HG03469 (cell line): ENCODE measurements around the gene TMCO6.
A peak's percentile ranks its signal among the peaks of the same experiment; 100 is the strongest.
"Not testable (repeated sequence)": the region's sequence is repeated elsewhere in the genome, so short reads cannot be mapped to it uniquely, and the experiment has no call there.

Experiments
- ATAC-seq: cut with Tn5 transposase; IDR thresholded peaks from one replicate; pipeline ENCODE4 v1.9.1; 2021; ENCODE audit warnings: mild to moderate bottlenecking, moderate library complexity, moderate number of reproducible peaks; ENCODE audit not compliant: unreplicated experiment

The TMCO6 gene

DNA sequence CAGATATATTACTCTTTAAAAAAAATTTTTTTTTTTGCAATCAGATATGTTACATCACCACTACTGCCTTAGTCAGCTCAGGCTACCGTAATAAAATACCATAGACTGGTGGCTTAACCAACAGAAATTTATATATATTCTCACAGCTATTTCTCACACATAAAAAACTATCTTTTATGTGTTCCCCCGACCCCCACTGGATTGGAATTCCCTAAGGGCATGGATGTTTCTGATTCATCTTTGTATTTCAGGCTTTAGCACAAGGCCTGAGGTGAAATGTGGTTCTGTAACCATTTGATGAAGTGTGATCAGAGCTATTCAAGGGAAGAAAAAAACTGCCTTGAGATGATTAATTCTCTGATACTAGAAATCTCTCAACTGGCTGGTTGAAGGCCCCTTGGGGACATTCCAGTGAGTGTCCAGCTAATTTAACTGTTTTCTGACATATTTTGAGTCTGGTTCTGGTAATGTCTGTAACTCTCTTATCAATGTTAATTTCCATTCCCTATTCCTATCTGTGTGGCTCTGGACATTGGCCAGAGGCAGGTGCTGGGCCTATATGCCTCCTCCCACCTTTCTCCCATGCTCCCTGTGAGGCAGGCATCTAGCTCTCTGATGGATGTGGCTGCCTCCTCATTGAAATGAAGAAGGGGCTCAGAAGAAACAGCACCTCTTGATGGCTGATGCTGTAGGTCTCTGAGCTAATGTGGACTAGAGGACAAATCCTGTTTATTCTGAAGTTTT lies 8.8 kb upstream of the TMCO6 start:
- ATAC-seq, result no peak

DNA sequence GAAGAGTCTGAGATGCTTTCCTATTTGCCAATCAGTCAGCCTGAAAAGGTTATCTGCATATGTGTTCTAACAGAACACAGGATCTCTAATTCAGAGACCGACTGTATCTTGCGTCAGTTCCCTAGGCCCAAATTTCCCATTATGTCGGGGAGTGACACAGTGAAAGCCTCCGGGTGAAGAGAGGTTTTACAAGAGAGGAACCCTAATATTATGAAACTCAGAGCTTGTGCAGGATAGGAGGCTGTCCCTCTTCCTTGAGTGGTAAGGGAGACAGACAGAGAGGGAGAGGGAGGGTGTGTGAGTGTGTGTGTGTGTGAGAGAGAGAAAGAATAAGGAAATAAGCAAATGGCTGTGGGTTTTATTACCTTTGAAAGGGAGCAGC lies 8.2 kb upstream of the TMCO6 start:
- ATAC-seq, result no peak

DNA sequence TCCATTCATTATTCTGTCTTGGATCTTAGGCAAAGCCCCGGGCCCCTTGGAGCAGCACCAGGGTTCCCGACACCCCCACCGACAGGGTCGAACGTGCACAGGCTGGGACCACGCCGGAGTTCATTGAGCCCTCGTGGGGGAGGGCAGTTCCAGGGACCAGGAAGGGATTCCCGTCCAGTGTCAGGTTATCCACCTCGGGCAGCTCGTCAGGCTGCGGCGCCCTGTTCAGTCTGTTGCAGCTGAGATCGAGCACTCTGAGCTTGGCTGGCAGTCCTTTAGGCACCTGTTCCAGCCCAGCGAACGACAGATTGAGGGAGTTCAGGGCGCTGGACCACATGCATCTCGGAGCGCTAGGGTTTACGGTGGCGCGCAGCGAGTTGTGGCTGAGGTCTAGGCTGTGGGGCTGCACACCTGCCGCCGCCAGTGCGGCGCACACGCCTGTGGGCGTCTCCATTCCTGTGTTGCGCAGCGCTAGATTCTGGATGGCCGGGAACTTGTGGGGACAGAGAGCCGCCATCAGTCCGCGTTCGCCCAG lies 7.4 kb upstream of the TMCO6 start:
- ATAC-seq, result peak; percentile 19

DNA sequence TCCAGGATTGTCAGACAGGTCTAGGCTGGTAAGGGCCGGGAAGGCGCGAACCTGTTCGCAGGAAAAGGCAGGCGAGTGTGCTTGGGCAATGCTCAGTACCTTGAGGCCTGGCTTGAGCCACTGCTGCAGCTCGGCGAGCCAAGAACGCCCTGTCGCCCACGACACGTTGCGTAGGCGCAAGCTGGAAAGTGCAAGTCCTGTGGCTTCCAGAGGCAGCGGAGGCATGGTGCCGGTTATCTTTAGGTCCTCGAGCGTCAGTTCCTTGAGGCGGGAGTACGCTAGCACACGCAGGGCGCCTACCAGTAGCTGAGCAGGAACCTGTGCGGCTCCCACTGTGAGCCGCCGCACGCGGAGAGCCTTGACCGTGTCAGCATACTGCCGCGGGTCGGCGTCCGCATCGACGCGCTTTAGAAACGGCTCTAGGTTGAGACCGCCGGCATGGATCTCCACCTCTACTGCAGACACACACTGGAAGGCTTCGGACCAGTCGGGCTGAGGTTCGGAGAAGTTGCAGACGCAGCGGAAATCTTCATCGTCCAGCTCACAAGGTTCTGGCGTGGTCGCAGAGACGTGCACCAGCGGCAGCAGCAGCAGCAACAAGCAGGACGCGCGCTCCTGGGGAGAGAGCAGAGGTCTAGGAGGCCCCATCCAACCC lies 6.8 kb upstream of the TMCO6 start:
- peak; percentile 32 for ATAC-seq

DNA sequence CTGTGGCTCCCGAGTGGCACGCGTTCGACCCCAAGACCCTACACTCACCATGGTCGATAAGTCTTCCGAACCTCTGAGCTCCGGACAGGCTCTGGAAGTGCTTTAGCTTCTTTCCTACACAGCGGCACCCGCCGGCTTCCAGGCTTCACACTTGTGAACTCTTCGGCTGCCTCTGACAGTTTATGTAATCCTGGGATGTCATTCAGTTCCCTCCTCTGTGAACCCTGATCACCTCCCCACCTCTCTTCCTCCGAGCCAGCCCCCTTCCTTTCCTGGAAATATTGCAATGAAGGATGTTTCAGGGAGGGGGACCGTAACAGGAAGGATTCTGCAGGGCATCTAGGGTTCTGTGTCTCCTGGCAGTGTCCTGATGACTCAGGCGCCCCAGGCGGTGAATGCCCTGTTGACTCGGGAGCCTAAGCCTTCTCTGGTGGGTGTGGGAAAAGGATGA lies 6.2 kb upstream of the TMCO6 start, which contains the start of gene CD14:
CD14 (minus strand) TSS at position 155 of the 451 bp plus-strand sequence; CDS start at position 51, 104 bp downstream.
- ATAC-seq, result no peak

DNA sequence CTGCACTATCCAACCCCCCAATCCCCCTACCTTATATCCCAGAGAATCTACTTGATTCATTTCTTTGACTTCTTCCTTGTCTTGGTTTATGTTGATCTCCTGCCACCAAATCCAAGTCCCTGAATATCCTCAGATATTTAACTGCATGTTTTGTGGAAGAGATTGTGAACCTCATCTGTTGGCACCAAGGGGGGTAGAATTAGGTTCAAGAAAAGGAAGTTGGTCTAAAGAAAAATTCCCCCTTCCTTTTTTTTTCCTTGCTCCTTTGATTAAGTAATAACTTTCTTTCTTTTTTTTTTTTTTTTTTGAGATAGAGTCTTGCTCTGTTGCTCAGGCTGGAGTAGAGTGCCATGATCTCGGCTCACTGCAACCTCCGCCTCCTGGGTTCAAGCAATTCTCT lies 5.8 kb upstream of the TMCO6 start:
- no peak for ATAC-seq

DNA sequence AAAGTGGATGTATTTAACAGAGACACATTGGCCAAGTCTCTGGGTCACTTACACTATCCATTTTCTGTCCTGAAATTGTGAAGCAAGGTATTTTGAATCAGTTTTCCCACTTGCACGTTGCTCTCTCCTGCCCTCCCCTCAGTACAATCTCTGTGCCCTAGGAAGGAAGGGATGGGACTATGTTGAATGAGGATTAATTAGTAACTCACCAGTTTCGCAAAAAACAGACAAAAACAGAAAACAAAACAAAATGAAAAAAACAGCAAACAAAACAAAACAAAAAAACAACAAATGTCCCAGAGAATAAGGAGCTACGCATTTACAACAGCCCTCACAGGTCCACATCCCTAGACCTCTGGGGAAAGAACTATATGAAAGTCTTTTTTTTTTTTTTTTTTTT lies 5.1 kb upstream of the TMCO6 start:
- ATAC-seq, result no peak

DNA sequence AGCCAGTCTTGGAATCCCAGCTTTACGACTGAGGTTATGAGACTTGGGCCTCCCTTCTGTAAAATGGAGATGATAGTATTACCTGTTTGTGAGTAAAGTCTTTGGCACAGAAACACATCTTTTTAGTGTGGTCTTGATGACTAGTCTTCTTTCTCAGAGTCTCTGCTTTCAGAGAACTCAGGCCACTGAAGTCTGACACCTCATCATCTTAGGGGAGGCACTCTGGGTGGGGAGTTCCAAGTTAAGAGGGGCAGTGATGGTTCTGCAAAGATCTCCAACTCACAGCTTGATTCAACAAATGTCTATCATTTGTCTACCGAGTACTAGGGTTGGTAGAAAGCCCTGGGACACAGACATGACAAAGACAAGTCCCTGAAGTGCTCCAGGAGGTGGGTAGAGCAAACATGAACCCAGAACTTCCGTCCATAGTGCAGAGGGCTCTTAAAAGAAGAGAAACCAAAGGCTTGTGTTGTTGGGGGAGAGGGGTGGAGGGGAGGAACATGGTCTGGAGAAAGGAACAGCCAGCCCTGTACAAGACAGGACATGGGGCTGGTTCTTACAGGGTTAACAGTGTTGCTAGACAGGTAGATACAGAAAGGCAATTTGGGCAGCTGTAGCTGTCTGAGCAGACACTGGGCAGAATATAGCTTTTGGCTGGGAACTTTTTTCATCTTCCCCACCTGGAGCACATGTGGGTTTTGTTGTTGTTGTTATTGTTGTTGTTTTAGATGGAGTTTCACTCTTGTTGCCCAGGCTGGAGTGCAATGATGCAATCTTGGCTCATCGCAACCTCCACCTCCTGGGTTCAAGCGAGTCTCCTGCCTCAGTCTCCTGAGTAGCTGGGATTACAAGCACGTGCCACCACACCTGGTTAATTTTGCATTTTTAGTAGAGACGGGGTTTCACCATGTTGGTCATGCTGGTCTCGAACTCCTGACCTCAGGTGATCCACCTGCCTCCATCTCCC lies 3.7 kb upstream of the TMCO6 start:
- ATAC-seq, result no peak

DNA sequence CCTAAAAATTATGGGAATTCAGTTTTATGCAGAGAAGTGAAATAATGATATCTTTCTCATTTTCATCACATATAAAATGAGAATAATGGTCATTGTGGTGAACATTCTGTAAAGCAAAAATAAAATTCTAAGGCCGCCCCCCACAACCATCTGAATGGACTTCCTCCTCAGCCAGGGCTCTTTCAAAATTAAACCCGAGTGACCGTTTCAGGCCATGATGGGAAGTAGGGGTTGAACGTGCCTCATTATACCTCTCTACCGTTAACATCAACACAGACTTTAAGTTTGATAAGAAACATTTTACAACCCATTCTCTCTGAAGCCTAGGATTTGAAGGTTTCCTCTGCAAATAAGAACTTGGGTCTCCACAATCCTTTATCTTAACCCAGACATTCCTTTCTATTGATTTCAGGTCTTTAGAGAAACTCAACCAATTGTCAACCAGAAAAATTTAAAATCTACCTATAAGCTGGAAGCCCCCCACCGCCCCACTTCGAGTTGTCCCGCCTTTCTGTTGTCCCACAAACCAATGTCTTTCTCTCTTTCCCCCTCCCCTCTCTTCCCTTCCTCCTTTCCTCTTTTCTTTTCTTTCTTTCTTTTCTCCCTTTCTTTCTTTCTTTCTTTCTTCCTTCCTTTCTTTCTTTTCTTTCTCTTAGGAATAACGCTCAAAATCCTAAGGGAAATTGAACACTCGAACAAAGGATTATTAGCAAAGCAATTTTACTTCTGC lies 1.7 kb upstream of the TMCO6 start:
- ATAC-seq, result no peak

DNA sequence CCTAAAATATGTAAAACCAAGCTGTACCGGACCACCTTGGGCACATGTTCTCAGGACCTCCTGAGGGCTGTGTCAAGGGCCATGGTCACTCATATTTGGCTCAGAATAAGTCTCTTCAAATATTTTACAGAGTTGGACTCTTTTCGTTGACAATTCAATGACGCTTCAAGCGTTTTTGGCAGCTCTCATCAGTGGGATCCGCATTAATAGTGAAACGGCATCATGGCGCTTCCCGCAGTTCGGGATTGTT lies 428 bp upstream of the TMCO6 start:
- not testable (repeated sequence) for ATAC-seq

DNA sequence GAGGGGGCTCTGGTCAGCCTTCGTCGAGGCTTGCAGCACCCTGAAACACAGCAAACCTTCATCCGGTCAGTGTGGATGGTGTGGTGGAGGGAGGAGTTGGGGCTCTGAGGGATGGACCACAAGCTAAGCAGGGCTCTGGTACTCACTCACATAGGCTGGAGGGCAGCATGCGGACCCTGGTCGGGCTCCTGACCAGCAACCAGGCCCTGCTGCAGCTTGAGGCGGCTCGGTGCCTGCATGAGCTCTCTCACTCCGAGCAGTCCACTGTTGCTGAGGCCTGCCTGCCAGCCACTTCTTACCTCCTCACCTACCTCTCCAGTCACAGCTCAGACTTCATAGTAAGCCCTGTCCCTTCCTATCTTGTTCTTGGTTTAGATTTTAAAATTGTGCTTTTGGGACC lies 2.5 kb downstream of the TMCO6 start:
- ATAC-seq, result no peak

DNA sequence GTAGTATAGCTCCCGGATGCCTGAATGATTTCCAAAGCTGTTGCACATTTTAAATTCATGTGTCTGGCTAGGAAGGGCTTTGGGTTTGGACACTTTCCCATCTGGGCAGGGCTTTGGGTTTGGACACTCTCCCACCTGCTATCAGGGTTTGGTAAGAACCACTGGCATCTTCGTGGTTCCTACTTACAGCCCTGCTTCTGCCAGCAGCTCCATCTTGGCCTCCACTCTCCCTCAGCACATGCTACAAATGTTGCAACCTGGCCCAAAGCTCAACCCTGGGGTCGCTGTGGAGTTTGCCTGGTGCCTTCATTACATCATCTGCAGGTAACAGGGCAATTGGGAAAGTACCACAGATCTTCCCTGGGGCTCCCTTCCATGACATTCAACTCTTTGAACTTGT lies 3.5 kb downstream of the TMCO6 start:
- ATAC-seq, result no peak

DNA sequence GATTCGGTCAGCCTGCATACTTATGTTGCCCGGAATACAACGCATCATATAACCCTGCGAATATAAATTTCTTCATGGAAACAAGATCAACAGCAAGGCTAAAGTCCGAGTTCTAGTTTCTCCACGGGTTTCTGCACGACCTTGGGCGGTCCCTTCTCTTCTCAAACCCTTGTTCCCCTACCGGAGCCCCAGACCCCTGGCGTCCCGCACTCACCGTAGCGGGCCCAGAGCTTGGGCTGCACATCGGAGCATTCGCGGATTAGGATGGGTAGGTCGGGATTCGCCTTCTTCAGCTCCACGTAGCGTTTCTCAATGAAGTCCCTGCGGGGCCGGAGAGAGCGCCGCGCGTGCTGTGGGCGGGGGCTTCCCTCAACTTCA lies 7.8 kb downstream of the TMCO6 start:
- peak; percentile 9 for ATAC-seq

DNA sequence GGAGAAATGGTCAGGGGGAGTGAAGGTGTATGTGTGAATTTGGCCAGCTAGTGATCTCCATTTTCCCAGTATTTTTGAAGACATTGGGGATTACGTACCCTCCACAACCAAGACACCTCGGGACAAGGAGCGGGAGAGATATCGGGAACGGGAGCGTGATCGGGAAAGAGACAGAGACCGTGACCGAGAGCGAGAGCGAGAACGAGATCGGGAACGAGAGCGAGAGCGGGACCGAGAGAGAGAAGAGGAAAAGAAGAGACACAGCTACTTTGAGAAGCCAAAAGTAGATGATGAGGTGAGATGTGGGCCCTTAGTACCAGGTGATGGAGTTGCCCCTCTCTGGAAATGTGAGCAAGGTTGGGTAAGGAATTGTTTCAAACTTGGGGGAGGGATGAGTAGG lies 19.6 kb downstream of the TMCO6 start:
- no peak for ATAC-seq

DNA sequence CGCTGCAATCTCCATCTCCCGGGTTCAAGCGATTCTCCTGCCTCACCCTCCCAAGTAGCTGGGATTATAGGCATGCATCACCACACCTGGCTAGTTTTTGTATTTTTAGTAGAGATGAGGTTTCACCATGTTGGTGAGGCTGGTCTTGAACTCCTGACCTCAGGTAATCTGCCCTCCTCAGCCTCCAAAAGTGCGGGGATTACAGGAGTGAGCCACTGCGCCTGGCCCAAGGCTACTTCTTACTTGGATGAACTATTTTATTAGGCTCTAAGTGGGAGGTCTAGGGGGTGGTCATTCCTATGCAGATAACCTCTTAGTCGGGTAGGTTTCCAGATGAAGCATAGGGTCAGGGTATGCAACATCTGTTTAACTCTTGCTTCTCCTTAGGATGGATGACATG lies 21.1 kb downstream of the TMCO6 start:
- not testable (repeated sequence) for ATAC-seq

DNA sequence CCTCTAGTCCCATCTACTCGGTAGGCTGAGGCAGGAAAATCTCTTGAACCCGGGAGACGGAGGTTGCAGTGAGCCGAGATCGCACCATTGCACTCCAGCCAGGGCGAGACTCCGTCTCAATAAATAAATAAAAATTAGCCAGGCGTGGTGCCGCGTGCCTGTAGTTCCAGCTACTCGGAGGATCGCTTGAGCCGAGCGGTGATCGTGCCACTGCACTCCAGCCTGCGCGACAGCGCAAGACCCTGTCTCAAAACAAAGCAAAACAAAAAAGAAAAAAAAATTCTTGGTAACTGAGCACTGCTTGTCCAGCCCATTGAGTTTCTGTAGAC lies 24.7 kb downstream of the TMCO6 start:
- ATAC-seq, result no peak

DNA sequence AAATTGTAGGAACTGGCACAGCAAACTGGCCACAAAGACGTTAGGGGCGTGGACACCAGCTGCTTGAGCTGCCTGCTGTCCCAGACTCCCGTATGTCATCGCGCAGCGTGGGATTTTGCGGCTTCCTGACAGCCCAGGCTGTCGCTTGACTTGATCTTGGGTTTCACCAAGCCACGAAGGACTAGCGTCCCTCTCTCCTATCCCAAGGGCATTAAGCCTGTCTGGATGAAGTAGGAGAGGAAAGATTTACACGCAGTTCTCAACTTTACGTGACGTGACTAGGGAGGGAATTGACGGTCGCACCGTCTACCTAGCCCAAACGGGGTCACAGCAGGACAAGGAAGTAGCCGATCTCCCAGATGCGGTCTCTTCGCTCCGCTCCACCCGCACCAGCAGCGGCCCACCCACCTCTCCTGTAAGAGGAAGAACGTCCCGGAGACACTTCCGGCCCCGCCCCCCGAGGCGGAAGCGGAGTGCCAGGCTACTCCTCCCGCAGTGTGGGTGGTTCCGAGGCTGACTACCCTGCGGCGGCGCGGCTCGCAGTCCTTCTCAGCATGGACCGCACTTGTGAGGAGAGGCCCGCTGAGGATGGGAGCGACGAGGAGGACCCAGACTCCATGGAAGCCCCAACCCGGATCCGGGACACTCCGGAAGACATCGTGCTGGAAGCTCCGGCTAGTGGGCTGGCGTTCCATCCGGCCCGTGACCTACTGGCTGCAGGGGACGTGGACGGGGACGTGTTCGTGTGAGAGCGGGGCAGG lies 25.3 kb downstream of the TMCO6 start, which contains the start of gene WDR55:
WDR55 (plus strand) TSS at position 546 of the 761 bp plus-strand sequence; CDS start at position 555, 9 bp downstream.
- ATAC-seq, result peak; percentile 97

DNA sequence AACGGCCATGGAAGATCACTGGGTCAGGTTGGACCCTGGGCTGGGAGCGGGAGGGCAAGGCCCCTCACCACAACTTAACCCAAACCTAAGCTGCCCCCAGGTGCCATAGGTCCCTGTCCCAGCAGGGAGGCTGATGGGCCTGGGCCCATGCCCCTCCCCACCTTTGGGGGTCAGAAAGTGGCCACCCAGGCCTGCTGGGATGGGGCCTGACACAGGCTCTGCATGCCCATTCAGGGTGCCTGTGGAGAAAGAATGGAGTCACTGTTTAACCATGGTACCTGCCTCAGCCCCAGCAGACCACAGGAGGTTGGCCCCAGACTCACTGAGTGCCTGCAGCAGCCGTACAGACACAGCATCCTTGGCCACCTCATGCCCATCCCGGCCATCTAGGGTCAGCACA lies 31.8 kb downstream of the TMCO6 start:
- ATAC-seq, result not testable (repeated sequence)

DNA sequence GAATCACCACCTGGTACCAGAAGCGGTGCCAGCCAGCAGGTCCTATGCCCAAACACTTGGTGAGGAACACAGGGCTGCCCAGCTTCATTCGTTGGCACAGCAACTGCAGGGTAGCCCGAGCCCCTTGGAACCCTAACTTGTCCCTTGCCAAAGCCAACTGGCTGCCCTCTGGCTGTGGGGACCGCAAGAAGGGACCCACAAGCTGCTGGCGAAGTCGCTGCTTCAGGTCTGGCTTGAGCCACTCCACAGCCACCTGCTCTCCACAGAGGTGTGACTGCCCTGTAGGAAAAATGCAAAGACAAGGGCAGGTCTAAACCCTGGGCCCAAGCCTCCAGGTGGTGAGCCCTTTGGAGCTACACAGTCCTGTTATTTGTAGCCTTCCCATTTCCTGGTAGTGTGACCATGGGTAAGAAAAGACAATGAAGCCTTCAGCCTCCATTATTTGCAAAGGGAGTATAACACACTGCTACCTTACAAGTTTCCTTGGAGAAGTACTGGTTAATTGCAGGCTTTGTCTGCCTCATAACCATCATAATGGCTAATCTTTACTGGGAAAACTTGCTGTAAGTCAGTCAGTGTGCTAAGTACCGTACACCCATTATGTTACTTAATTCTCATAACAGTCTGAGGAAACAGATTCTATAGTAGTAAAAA lies 32.3 kb downstream of the TMCO6 start:
- ATAC-seq, result no peak
